Adrenal gland (tissue), 5 donors: ENCODE results near the gene SMIM29.

ENCODE experiments used
- CTCF ChIP-seq, 6 experiments: fragments of 450-650 bp in 4 of 6; fragments of 200-600 bp in 2 of 6; sonication (generic) in 1 of 6; IDR thresholded peaks; 1 replicate in 5 of 6; 2 replicates in 1 of 6; pipeline versions ENCODE4 v1.5.1 to v1.8.0; 2016 to 2021; ENCODE audit warnings: antibody characterized with exemption in 6 of 6, mild to moderate bottlenecking in 2 of 6, moderate library complexity in 1 of 6
- POLR2A ChIP-seq, 2 donors: fragments of 450-650 bp; IDR thresholded peaks; one replicate each; pipeline ENCODE4 v1.6.1; 2017; ENCODE audit warnings: antibody characterized with exemption in 2 of 2, mild to moderate bottlenecking in 2 of 2, moderate library complexity in 1 of 2
- donor health status: DM: no; HTN: no; CAD: no.

- TF ChIP-seq CTCF (IDR thresholded peaks at IDR 0.05) (no peak), POLR2A (IDR thresholded peaks at IDR 0.05) (no peak)
Measured at GRCh38 chr6:34280216-34280615, 31.4 kb upstream of the SMIM29 start.
